ENCODE data around the gene NPAS1.
A peak's percentile ranks its signal among the peaks of the same experiment; 100 is the strongest.
"Not testable (repeated sequence)": the region's sequence is repeated elsewhere in the genome, so short reads cannot be mapped to it uniquely, and the experiment has no call there.

Gene NPAS1

GRCh38 chr19:46999377-46999776, 20.3 kb upstream of the NPAS1 start:
- Histone ChIP-seq H3K36me3 (replicated peaks) (peaks cover 28% of the 10 kb centered on the region), H3K4me1 (no peaks in the 10 kb centered on the region), H3K9me3 (no peaks in the 10 kb centered on the region), H3K27me3 (ENCODE audit: low read depth) (no peaks in the 10 kb centered on the region), H3K4me3 (no peak overlapping the region)
- in situ Hi-C loops (cut with MboI; ENCODE audit: low sequenced_read_pairs) = no loop called here
- no peak for DNase-seq (ENCODE audit: low spot score in 2 of 2)

DNA sequence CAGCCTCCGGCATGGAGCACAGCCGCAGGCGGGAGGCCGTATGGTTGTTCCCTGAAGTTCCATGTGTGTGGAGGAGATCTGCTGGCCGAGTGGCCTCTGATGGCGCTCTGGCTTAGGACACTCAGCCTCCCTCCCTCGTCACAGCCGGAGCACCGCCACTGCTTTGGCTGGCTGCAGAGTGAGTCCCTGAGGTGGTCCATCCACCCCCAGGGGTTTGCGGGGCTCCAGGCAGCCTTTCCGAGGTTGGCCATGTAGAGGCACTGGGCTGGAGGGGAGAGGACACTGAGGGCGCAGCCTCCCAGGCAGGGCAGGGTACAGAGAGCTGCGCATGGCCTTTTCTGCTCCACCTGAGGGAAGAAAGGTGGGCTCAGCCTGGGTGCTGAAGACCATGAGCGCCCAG, 19.8 kb upstream of the NPAS1 start:
- in situ Hi-C loops (cut with MboI; ENCODE audit: low sequenced_read_pairs) = no loop called here
- no peaks in the 10 kb centered on the region for H3K27me3 ChIP-seq (ENCODE audit: low read depth)
- no peak for DNase-seq (ENCODE audit: low spot score in 2 of 2)
- H3K9me3 ChIP-seq = no peaks in the 10 kb centered on the region
- peaks cover 27% of the 10 kb centered on the region for H3K36me3 ChIP-seq (replicated peaks)
- H3K4me3 ChIP-seq = no peak overlapping the region
- H3K4me1 ChIP-seq = no peaks in the 10 kb centered on the region

DNA sequence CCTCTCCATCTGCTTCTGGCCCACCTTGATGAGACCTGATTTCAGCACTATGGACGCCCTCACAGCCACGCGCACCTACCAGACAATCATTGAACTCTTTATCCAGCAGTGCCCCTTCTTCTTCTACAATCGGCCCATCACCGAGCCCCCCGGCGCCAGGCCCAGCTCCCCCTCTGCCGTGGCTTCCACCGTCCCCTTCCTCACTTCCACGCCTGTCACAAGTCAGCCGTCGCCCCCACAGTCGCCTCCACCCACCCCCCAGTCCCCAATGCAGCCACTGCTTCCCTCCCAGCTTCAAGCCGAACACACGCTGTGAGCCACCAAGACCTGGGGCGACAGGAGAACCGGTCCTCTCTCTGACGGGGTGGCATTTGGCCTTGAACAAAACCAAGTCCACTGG, 19.3 kb upstream of the NPAS1 start:
- no peak for DNase-seq (ENCODE audit: low spot score in 2 of 2)

GRCh38 chr19:47001584-47001983, 18.1 kb upstream of the NPAS1 start:
- DNase-seq (ENCODE audit: low spot score in 2 of 2) = no peak
- Histone ChIP-seq H3K4me1 (no peaks in the 10 kb centered on the region), H3K9me3 (no peaks in the 10 kb centered on the region), H3K36me3 (replicated peaks) (peaks cover 27% of the 10 kb centered on the region), H3K27me3 (ENCODE audit: low read depth) (no peaks in the 10 kb centered on the region), H3K4me3 (no peak overlapping the region)
- in situ Hi-C loops (cut with MboI; ENCODE audit: low sequenced_read_pairs) = no loop called here

More for the DNA sequence above, 19.3 kb upstream of the NPAS1 start:
- in situ Hi-C loops (cut with MboI; ENCODE audit: low sequenced_read_pairs) = no loop called here
- Histone ChIP-seq H3K4me1 (no peaks in the 10 kb centered on the region), H3K27me3 (ENCODE audit: low read depth) (no peaks in the 10 kb centered on the region), H3K4me3 (no peak overlapping the region), H3K36me3 (replicated peaks) (peaks cover 27% of the 10 kb centered on the region), H3K9me3 (no peaks in the 10 kb centered on the region)

- H3K36me3 ChIP-seq (replicated peaks) = peaks cover 25% of the 10 kb centered on the region
Measured at GRCh38 chr19:47002106-47002766, 17.4 kb upstream of the NPAS1 start.

GRCh38 chr19:47002853-47003610, 16.6 kb upstream of the NPAS1 start:
- no peak overlapping the region for H3K4me3 ChIP-seq
- no peaks in the 10 kb centered on the region for H3K4me1 ChIP-seq
- no peaks in the 10 kb centered on the region for H3K9me3 ChIP-seq
- peaks cover 22% of the 10 kb centered on the region for H3K36me3 ChIP-seq (replicated peaks)
- DNase-seq (ENCODE audit: low spot score in 2 of 2) = no peak
- H3K27me3 ChIP-seq (ENCODE audit: low read depth) = no peaks in the 10 kb centered on the region
- in situ Hi-C loops (cut with MboI; ENCODE audit: low sequenced_read_pairs) = no loop called here

More at GRCh38 chr19:47002106-47002766, 17.4 kb upstream of the NPAS1 start:
- in situ Hi-C loops (cut with MboI; ENCODE audit: low sequenced_read_pairs) = no loop called here
- Histone ChIP-seq H3K4me3 (no peak overlapping the region), H3K9me3 (no peaks in the 10 kb centered on the region), H3K27me3 (ENCODE audit: low read depth) (no peaks in the 10 kb centered on the region), H3K4me1 (no peaks in the 10 kb centered on the region)
- no peak for DNase-seq (ENCODE audit: low spot score in 2 of 2)

GRCh38 chr19:47003611-47004465, 15.8 kb upstream of the NPAS1 start:
- Histone ChIP-seq H3K9me3 (no peaks in the 10 kb centered on the region), H3K27me3 (ENCODE audit: low read depth) (no peaks in the 10 kb centered on the region), H3K36me3 (replicated peaks) (peaks cover 22% of the 10 kb centered on the region), H3K4me3 (no peak overlapping the region), H3K4me1 (no peaks in the 10 kb centered on the region)
- DNase-seq (ENCODE audit: low spot score in 2 of 2) = no peak
- in situ Hi-C loops (cut with MboI; ENCODE audit: low sequenced_read_pairs) = no loop called here

DNA sequence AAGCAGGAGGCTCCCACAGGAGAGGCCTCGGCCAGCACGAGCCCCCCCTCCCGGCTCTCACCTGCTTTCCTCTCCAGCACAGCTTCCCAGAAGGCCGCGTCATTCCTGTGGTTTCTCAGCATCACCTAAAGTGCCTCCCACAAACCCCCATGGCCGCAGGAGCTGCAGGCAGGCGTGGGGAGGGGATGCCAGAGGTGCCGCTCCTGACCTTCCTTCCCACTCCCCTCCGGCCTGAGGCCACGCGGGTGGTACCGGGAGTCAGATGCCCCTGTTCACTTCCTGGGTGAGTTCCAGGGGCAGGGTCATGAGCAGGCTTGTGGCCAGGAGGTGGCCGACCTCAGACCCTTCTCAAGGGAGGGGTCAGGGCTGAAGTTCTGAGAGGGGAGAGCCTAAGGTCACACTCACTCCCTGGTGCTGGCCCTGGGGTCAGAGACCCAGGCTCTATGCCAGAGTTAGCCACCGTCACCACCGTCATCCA, 14.4 kb upstream of the NPAS1 start:
- H3K4me1 ChIP-seq = no peaks in the 10 kb centered on the region
- H3K9me3 ChIP-seq = no peaks in the 10 kb centered on the region
- no peak overlapping the region for H3K4me3 ChIP-seq
- peaks cover 11% of the 10 kb centered on the region for H3K36me3 ChIP-seq (replicated peaks)
- no peak for DNase-seq (ENCODE audit: low spot score in 2 of 2)
- H3K27me3 ChIP-seq (ENCODE audit: low read depth) = no peaks in the 10 kb centered on the region
- in situ Hi-C loops (cut with MboI; ENCODE audit: low sequenced_read_pairs) = no loop called here

DNA sequence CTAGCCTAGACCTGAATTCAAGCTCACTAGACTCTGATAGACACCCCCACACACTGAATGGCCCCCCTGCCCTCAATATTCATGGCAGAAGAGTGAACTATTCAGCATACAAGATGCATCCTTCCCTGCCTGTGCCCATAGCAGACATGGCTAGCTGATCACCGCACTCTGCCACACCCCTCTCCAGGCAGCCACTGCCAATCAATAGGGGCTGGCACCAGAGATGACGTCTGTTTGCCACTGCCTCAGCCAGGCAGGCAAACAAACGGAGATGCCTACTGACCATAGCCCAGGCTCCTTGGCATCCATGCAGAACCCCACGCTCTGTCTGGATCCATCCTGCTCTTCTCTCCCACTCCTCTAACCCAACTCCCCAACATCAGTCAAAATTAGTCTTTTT, 13.8 kb upstream of the NPAS1 start:
- H3K27me3 ChIP-seq (ENCODE audit: low read depth) = no peaks in the 10 kb centered on the region
- DNase-seq (ENCODE audit: low spot score in 2 of 2) = no peak

DNA sequence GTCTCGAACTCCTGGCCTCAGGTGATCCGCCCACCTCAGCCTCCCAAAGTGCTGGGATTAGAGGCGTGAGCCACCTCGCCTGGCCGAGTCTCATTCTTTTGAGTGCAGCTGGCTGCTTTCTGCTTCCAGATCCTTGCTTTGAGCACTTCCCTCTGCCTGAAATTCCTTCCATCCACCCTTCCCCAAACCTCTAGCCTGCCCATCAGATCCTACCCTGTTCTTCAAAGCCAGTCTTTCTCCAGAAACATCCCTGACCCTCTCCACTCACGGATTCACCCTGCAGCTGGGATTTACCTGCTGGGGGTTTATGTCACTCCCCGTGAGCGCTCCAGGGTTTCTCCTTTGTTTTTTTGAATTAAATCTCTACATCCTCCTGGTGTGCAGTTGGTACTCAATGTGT, 13.1 kb upstream of the NPAS1 start:
- Histone ChIP-seq H3K4me1 (no peaks in the 10 kb centered on the region), H3K4me3 (no peak overlapping the region), H3K36me3 (replicated peaks) (no peaks in the 10 kb centered on the region; the same call in 1 of the 2 replicates), H3K9me3 (no peaks in the 10 kb centered on the region), H3K27me3 (ENCODE audit: low read depth) (no peaks in the 10 kb centered on the region)
- in situ Hi-C loops (cut with MboI; ENCODE audit: low sequenced_read_pairs) = no loop called here
- DNase-seq (ENCODE audit: low spot score in 2 of 2) = no peak

More for the DNA sequence above, 13.8 kb upstream of the NPAS1 start:
- Histone ChIP-seq H3K36me3 (replicated peaks) (peaks cover 6% of the 10 kb centered on the region), H3K4me3 (no peak overlapping the region), H3K4me1 (no peaks in the 10 kb centered on the region), H3K9me3 (no peaks in the 10 kb centered on the region)
- in situ Hi-C loops (cut with MboI; ENCODE audit: low sequenced_read_pairs) = no loop called here

DNA sequence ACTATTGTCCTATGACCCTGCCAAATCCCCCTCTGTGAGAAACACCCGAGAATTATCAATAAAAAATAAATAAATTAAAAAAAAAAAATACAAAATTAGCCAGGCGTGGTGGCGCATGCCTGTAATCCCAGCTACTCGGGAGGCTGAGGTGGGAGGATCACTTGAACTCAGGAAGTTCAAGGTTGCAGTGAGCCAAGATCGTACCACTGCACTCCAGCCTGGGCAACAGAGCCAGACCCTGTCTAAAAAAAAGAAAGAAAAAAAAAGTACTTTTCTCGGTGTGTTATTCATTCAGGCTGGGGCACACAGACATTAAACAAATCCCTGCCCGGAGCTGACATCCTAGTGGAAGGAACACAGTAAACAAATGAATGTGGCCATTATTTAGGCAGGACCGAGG, 9.1 kb upstream of the NPAS1 start:
- in situ Hi-C loops (cut with MboI; ENCODE audit: low sequenced_read_pairs); H3K4me3 ChIP-seq; H3K4me1 ChIP-seq; H3K27me3 ChIP-seq (ENCODE audit: low read depth); H3K9me3 ChIP-seq; H3K36me3 ChIP-seq (replicated peaks); DNase-seq (ENCODE audit: low spot score in 2 of 2): not testable (repeated sequence)

GRCh38 chr19:47012617-47013016, 7.0 kb upstream of the NPAS1 start:
- in situ Hi-C loops (cut with MboI; ENCODE audit: low sequenced_read_pairs) = no loop called here
- no peaks in the 10 kb centered on the region for H3K36me3 ChIP-seq (replicated peaks)

GRCh38 chr19:47013041-47013517, 6.6 kb upstream of the NPAS1 start:
- H3K4me3 ChIP-seq = no peak overlapping the region
- in situ Hi-C loops (cut with MboI; ENCODE audit: low sequenced_read_pairs) = no loop called here
- no peaks in the 10 kb centered on the region for H3K27me3 ChIP-seq (ENCODE audit: low read depth)
- no peaks in the 10 kb centered on the region for H3K4me1 ChIP-seq
- DNase-seq (ENCODE audit: low spot score in 2 of 2) = peak; percentile 84 to 91
- H3K36me3 ChIP-seq (replicated peaks) = no peaks in the 10 kb centered on the region
- H3K9me3 ChIP-seq = no peaks in the 10 kb centered on the region

More at GRCh38 chr19:47012617-47013016, 7.0 kb upstream of the NPAS1 start:
- Histone ChIP-seq H3K4me1 (no peaks in the 10 kb centered on the region), H3K27me3 (ENCODE audit: low read depth) (no peaks in the 10 kb centered on the region), H3K4me3 (no peak overlapping the region), H3K9me3 (no peaks in the 10 kb centered on the region)
- no peak for DNase-seq (ENCODE audit: low spot score in 2 of 2)
